H1 (cell line): ENCODE measurements around the gene KRT17. TPM values are rescaled to one million over a fixed set of nuclear protein-coding genes. Genes with fewer than 3 reads are reported as not detected.
"Not testable (repeated sequence)": the region's sequence is repeated elsewhere in the genome, so short reads cannot be mapped to it uniquely, and the experiment has no call there.

ENCODE experiments used
- CTCF ChIA-PET: fragments of 300-600 bp; sonication (Branson Sonifier 250); formaldehyde crosslinking; loops from one replicate; lab custom pipeline; 2021; ENCODE audit not compliant: partially characterized antibody; lab: Charles Lee
- POLR2A ChIA-PET: fragments of 300-600 bp; sonication (Branson Sonifier 250); formaldehyde crosslinking; loops from one replicate; lab custom pipeline; 2021; ENCODE audit warnings: inconsistent platforms; ENCODE audit not compliant: partially characterized antibody; lab: Charles Lee
- DNase-seq, 2 experiments: peaks; one replicate each; pipeline versions ENCODE4 v3.0.0 to v3.0.0-alpha.2; 2010 to 2022; ENCODE audit warnings: low spot score in 2 of 2, low read depth in 1 of 2, mixed read lengths in 1 of 2
- FAIRE-seq: peaks from 2 replicates; lab custom pipeline; 2011; peaks lifted over from hg19 to GRCh38; lab: Jason Lieb, UNC
- H2AFZ ChIP-seq: 2 replicates; pipeline ENCODE4 v1.8.1; 2012; ENCODE audit warnings: low read length, inconsistent platforms
- H2AK5ac ChIP-seq: 2 replicates; pipeline ENCODE4 v1.6.1; 2013; ENCODE audit warnings: low read depth, low read length
- H2BK120ac ChIP-seq: replicated peaks from 2 replicates; pipeline ENCODE3; 2013; ENCODE audit warnings: low read depth, low read length, inconsistent platforms
- H2BK12ac ChIP-seq: 2 replicates; pipeline ENCODE4 v1.6.1; 2013; ENCODE audit warnings: low read depth, low read length
- H2BK15ac ChIP-seq: 2 replicates; pipeline ENCODE4 v1.6.1; 2013; ENCODE audit warnings: low read length
- H2BK20ac ChIP-seq: 2 replicates; pipeline ENCODE4 v1.6.1; 2013; ENCODE audit warnings: low read length
- H2BK5ac ChIP-seq: 2 replicates; pipeline ENCODE4 v1.6.1; 2013; ENCODE audit warnings: low read depth, low read length
- H3K14ac ChIP-seq: 2 replicates; pipeline ENCODE4 v1.6.1; 2013; ENCODE audit warnings: inconsistent platforms; ENCODE audit not compliant: insufficient read length
- H3K18ac ChIP-seq: 2 replicates; pipeline ENCODE4 v1.6.1; 2013; ENCODE audit warnings: low read length; ENCODE audit errors: extremely low read depth
- H3K23ac ChIP-seq: 2 replicates; pipeline ENCODE4 v1.6.1; 2013; ENCODE audit warnings: inconsistent platforms; ENCODE audit not compliant: insufficient read length
- H3K23me2 ChIP-seq: 2 replicates; pipeline ENCODE4 v1.6.1; 2013; ENCODE audit warnings: low read depth, low read length
- H3K27ac ChIP-seq: 2 replicates; pipeline ENCODE4 v1.6.1; 2011; ENCODE audit warnings: low read depth, low read length, inconsistent platforms
- H3K27me3 ChIP-seq, 4 experiments: replicated peaks in 1 of 4; 1 replicate in 1 of 4; 2 replicates in 3 of 4; pipeline versions ENCODE4 v1.6.1 to v1.8.1; 2011 to 2013; ENCODE audit warnings: low read length in 3 of 4, mild to moderate bottlenecking in 3 of 4, inconsistent platforms in 2 of 4, mixed read lengths in 2 of 4, moderate library complexity in 1 of 4; ENCODE audit not compliant: control insufficient read depth in 3 of 4, insufficient read depth in 3 of 4; ENCODE audit errors: extremely low read depth in 1 of 4
- H3K36me3 ChIP-seq, 4 experiments: 2 replicates each; pipeline versions ENCODE4 v1.6.1 to v1.8.1; 2011 to 2013; ENCODE audit warnings: mild to moderate bottlenecking in 4 of 4, low read length in 3 of 4, moderate library complexity in 2 of 4, control low read depth in 1 of 4, inconsistent platforms in 1 of 4; ENCODE audit not compliant: insufficient read depth in 4 of 4, control insufficient read depth in 2 of 4
- H3K4ac ChIP-seq: replicated peaks from 2 replicates; pipeline ENCODE3; 2013; ENCODE audit warnings: low read length, low read depth, mixed read lengths, inconsistent platforms; ENCODE audit not compliant: insufficient read length
- H3K4me1 ChIP-seq, 4 experiments: replicated peaks in 1 of 4; 1 replicate in 1 of 4; 2 replicates in 3 of 4; pipeline versions ENCODE4 v1.6.1 to v1.8.1; 2011 to 2013; ENCODE audit warnings: low read length in 3 of 4, inconsistent platforms in 2 of 4, mixed read lengths in 1 of 4; ENCODE audit not compliant: insufficient read depth in 4 of 4, control insufficient read depth in 3 of 4
- H3K4me2 ChIP-seq, 2 experiments: 2 replicates each; pipeline versions ENCODE4 v1.6.1 to v1.8.1; 2011 to 2013; ENCODE audit warnings: low read depth in 2 of 2, low read length in 2 of 2, control low read depth in 1 of 2, inconsistent platforms in 1 of 2, mild to moderate bottlenecking in 1 of 2; ENCODE audit not compliant: insufficient read depth in 1 of 2
- H3K4me3 ChIP-seq, 4 experiments: fragments of 200-600, 300-600 bp in 1 of 4; sonication (generic), shearing (Covaris generic), sonication (Bioruptor Twin) in 1 of 4; 2 replicates each; pipeline versions ENCODE4 v1.5.1 to v1.8.1; 2011 to 2016; ENCODE audit warnings: low read length in 4 of 4, low read depth in 3 of 4, control low read depth in 2 of 4, inconsistent platforms in 2 of 4, mild to moderate bottlenecking in 2 of 4, mixed read lengths in 1 of 4, moderate library complexity in 1 of 4; ENCODE audit not compliant: insufficient read depth in 2 of 4; ENCODE audit errors: extremely low read depth in 1 of 4
- H3K56ac ChIP-seq: replicated peaks from 2 replicates; pipeline ENCODE3; 2013; ENCODE audit warnings: low read depth, mild to moderate bottlenecking, mixed read lengths, low read length, inconsistent platforms; ENCODE audit not compliant: insufficient read length
- H3K79me1 ChIP-seq: 2 replicates; pipeline ENCODE4 v1.6.1; 2013; ENCODE audit warnings: low read depth, low read length, control low read depth
- H3K79me2 ChIP-seq, 2 experiments: 2 replicates each; pipeline versions ENCODE4 v1.6.1 to v1.8.1; 2012 to 2013; ENCODE audit warnings: low read length in 2 of 2, mild to moderate bottlenecking in 2 of 2, inconsistent platforms in 1 of 2; ENCODE audit not compliant: insufficient read depth in 2 of 2, control insufficient read depth in 1 of 2
- H3K9ac ChIP-seq, 4 experiments: replicated peaks in 1 of 4; 1 replicate in 1 of 4; 2 replicates in 3 of 4; pipeline versions ENCODE4 v1.6.1 to v1.8.1; 2011 to 2013; ENCODE audit warnings: low read depth in 3 of 4, low read length in 3 of 4, control low read depth in 2 of 4, mild to moderate bottlenecking in 2 of 4, moderate library complexity in 2 of 4, inconsistent platforms in 1 of 4; ENCODE audit errors: extremely low read depth in 1 of 4
- H3K9me3 ChIP-seq, 2 experiments: 2 replicates each; pipeline versions ENCODE4 v1.6.1 to v1.8.1; 2012 to 2013; ENCODE audit warnings: mild to moderate bottlenecking in 2 of 2, moderate library complexity in 2 of 2, control low read depth in 1 of 2, inconsistent platforms in 1 of 2, low read depth in 1 of 2, low read length in 1 of 2, mixed read lengths in 1 of 2; ENCODE audit not compliant: insufficient read depth in 2 of 2
- H4K20me1 ChIP-seq, 2 experiments: replicated peaks in 1 of 2; 2 replicates each; pipeline versions ENCODE3 to v1.8.1; 2011 to 2013; ENCODE audit warnings: inconsistent platforms in 2 of 2, low read length in 2 of 2, mild to moderate bottlenecking in 1 of 2; ENCODE audit not compliant: insufficient read depth in 2 of 2, control insufficient read depth in 1 of 2
- H4K5ac ChIP-seq: 2 replicates; pipeline ENCODE4 v1.6.1; 2013; ENCODE audit warnings: low read length, low read depth, mixed read lengths, inconsistent platforms; ENCODE audit not compliant: insufficient read length
- H4K8ac ChIP-seq: 2 replicates; pipeline ENCODE4 v1.8.0; 2013; ENCODE audit warnings: mild to moderate bottlenecking, moderate library complexity, low read length, inconsistent platforms; ENCODE audit not compliant: insufficient read depth; ENCODE audit errors: extremely low read depth
- H4K91ac ChIP-seq: replicated peaks from 2 replicates; pipeline ENCODE3; 2013; ENCODE audit warnings: low read length, mixed read lengths, inconsistent platforms; ENCODE audit not compliant: insufficient read length
- MAX ChIP-seq: IDR thresholded peaks from 2 replicates; pipeline ENCODE4 v1.6.1; 2012; ENCODE audit warnings: inconsistent platforms
- WGBS, 2 experiments: shearing (Covaris generic) in 1 of 2; methylation state at CpG; one replicate each; pipeline versions ENCODE4 v1.1.6 to v1.1.7; 2013 to 2015; ENCODE audit warnings: low lambda C conversion rate in 2 of 2, mixed read lengths in 2 of 2, inconsistent platforms in 1 of 2, low coverage in 1 of 2, missing lambda C conversion rate in 1 of 2; ENCODE audit not compliant: insufficient replicate concordance in 2 of 2, insufficient coverage in 1 of 2, insufficient read length in 1 of 2; ENCODE audit errors: extremely low coverage in 1 of 2, missing lambda C conversion rate in 1 of 2; 5-methylcytosine and 5-hydroxymethylcytosine counted together
- polyA plus RNA-seq, 7 experiments: library from polyadenylated mRNA; depleted of rRNA in 3 of 7; stranded (reverse) in 5 of 7; unstranded in 2 of 7; fragments of >200 nt in 5 of 7; fragments of 200-250 nt in 2 of 7; gene quantifications; 1 replicate in 5 of 7; 2 replicates in 1 of 7; 4 replicates in 1 of 7; pipeline versions ENCODE4 v1.2.1 to v1.2.3, GENCODE V29; 2011 to 2013; ENCODE audit warnings: missing spikeins in 2 of 7, mixed read lengths in 2 of 7
- total RNA-seq: library from RNA; stranded (reverse); fragmentation: NEBNext Ultra II Directional; extraction: Animal tissue kit (Norgen Biotek cat#: 25700); gene quantifications from 2 replicates; pipeline ENCODE4 v1.2.1, GENCODE V29; 2021

KRT17 gene
- total and polyA plus RNA-seq, 2 of the 8 experiments (the other 6 are each of a cell fraction or from before 2014, with no cell fraction given): 0.50 to 0.95 TPM

- no peak for TF ChIP-seq MAX
Measured at GRCh38 chr17:41620583-41621434, 3.6 kb downstream of the KRT17 start (continued).

- H4K8ac ChIP-seq, H4K91ac ChIP-seq, H3K9ac ChIP-seq, H2AK5ac ChIP-seq, FAIRE-seq, H3K79me2 ChIP-seq, H3K4ac ChIP-seq, H3K27ac ChIP-seq, H4K5ac ChIP-seq, H2BK15ac ChIP-seq, H3K27me3 ChIP-seq, H2BK5ac ChIP-seq, H3K23ac ChIP-seq, H3K4me1 ChIP-seq, H3K4me3 ChIP-seq, H2AFZ ChIP-seq, H3K56ac ChIP-seq, H2BK12ac ChIP-seq, H3K36me3 ChIP-seq, H4K20me1 ChIP-seq, H3K14ac ChIP-seq, H3K9me3 ChIP-seq, DNase-seq, H3K18ac ChIP-seq, H3K23me2 ChIP-seq, H2BK20ac ChIP-seq, H2BK120ac ChIP-seq, H3K79me1 ChIP-seq, H3K4me2 ChIP-seq: not testable (repeated sequence)
- ChIA-PET CTCF (interaction anchor here (0.6 to 14.5 kb wide), 13 partner anchors 7 to 292 kb away, joined by 3 to 103 read pairs (median 6); no protein-coding TSS in a partner anchor), POLR2A (interaction anchor here (1.3 to 1.7 kb wide), 2 partner anchors 68 to 92 kb away, joined by 3 read pairs; partner anchors contain the start of genes EIF1 and KRT19)
- 93% methylated on average over 5 of the region's 6 CpGs; no CpG with 5 or more reads in 1 of the 2 experiments for WGBS, 2 experiments
Measured at GRCh38 chr17:41619927-41620582, 4.3 kb downstream of the KRT17 start.
